K562 (cell line): ENCODE data around the gene CASP9. TPM values are rescaled to one million over a fixed set of nuclear protein-coding genes. Genes with fewer than 3 reads are reported as not detected.
"Not testable (repeated sequence)": the region's sequence is repeated elsewhere in the genome, so short reads cannot be mapped to it uniquely, and the experiment has no call there.

ENCODE experiments used
- ATAC-seq: fragments of 200-7000 bp; cut with Tn5 transposase; 3 replicates; pipeline ENCODE4 v1.9.1; 2020; ENCODE audit warnings: moderate library complexity
- BruUV-seq: library from RNA; stranded (reverse); fragments of 400-500 nt; replicated peaks from 2 replicates; lab custom pipeline; 2021; lab: Mats Ljungman, UMichigan
- CTCF ChIA-PET: fragments of 300-600 bp; formaldehyde crosslinking; extraction: SDS; loops from one replicate; lab custom pipeline; 2021; ENCODE audit warnings: low intra/inter-chr PET ratio; lab: Yijun Ruan, JAX
- POLR2A ChIA-PET: fragments of 300-600, 350-650 bp; sonication (Branson Sonifier 250); formaldehyde crosslinking; extraction: SDS; loops from one replicate; lab custom pipeline; 2021; ENCODE audit warnings: antibody characterized with exemption, inconsistent platforms; lab: Yijun Ruan, JAX
- DNase-seq, 4 experiments: peaks; one replicate each; pipeline versions ENCODE4 v3.0.0 to v3.0.0-alpha.2; 2011 to 2018; ENCODE audit warnings: low spot score in 3 of 4, mixed read lengths in 3 of 4; ENCODE audit errors: extremely low read depth in 1 of 4
- FAIRE-seq: peaks from 2 replicates; lab custom pipeline; 2011; peaks lifted over from hg19 to GRCh38; lab: Jason Lieb, UNC
- H2AFZ ChIP-seq: 2 replicates; pipeline ENCODE4 v1.6.0; 2011; ENCODE audit warnings: low read depth, low read length, control low read depth, inconsistent platforms
- H3K27ac ChIP-seq: fragments of 200-600 bp; 3 replicates; pipeline ENCODE4 v1.8.0; 2011; ENCODE audit warnings: low read depth, mild to moderate bottlenecking, control low read depth, inconsistent platforms, low read length, moderate library complexity, mixed read lengths; ENCODE audit errors: extremely low read depth
- H3K27me3 ChIP-seq, 2 experiments: fragments of 300-600 bp in 1 of 2; 2 replicates in 1 of 2; 3 replicates in 1 of 2; pipeline versions ENCODE4 v1.6.0 to v1.8.0; 2011; ENCODE audit warnings: inconsistent platforms in 2 of 2, low read length in 2 of 2, mild to moderate bottlenecking in 1 of 2, mixed read lengths in 1 of 2, moderate library complexity in 1 of 2; ENCODE audit not compliant: control insufficient read depth in 2 of 2, insufficient read depth in 2 of 2
- H3K36me3 ChIP-seq: fragments of 300-600 bp; 3 replicates; pipeline ENCODE4 v1.8.0; 2011; ENCODE audit warnings: mild to moderate bottlenecking, low read length, inconsistent platforms; ENCODE audit not compliant: control insufficient read depth, insufficient read depth
- H3K4me1 ChIP-seq, 2 experiments: fragments of 200-600 bp in 1 of 2; replicated peaks in 1 of 2; 2 replicates in 1 of 2; 3 replicates in 1 of 2; pipeline versions ENCODE4 v1.5.1 to v1.8.0; 2011; ENCODE audit warnings: inconsistent platforms in 2 of 2, low read length in 2 of 2, mild to moderate bottlenecking in 1 of 2, mixed read lengths in 1 of 2, moderate library complexity in 1 of 2; ENCODE audit not compliant: control insufficient read depth in 2 of 2, insufficient read depth in 2 of 2
- H3K4me2 ChIP-seq: 2 replicates; pipeline ENCODE4 v1.6.1; 2011; ENCODE audit warnings: low read length, control low read depth, inconsistent platforms, mixed read lengths; ENCODE audit not compliant: insufficient read depth
- H3K4me3 ChIP-seq: fragments of 200-600 bp; sonication (generic), shearing (Covaris generic); 2 replicates; pipeline ENCODE4 v1.5.1; 2016; ENCODE audit warnings: control low read depth, inconsistent platforms
- H3K79me2 ChIP-seq: fragments of 200-600 bp; 3 replicates; pipeline ENCODE4 v1.8.0; 2011; ENCODE audit warnings: low read length, inconsistent platforms; ENCODE audit not compliant: control insufficient read depth, insufficient read depth
- H3K9ac ChIP-seq, 2 experiments: 2 replicates each; pipeline versions ENCODE4 v1.6.0 to v1.6.1; 2011; ENCODE audit warnings: low read depth in 2 of 2, low read length in 2 of 2, control low read depth in 1 of 2, inconsistent platforms in 1 of 2, mild to moderate bottlenecking in 1 of 2, mixed read lengths in 1 of 2; ENCODE audit not compliant: insufficient read depth in 1 of 2
- H3K9me1 ChIP-seq: one replicate; pipeline ENCODE4 v1.6.0; 2011; ENCODE audit warnings: inconsistent platforms, mild to moderate bottlenecking, low read length, moderate library complexity; ENCODE audit not compliant: control insufficient read depth, insufficient read depth
- H3K9me3 ChIP-seq: replicated peaks from 2 replicates; pipeline ENCODE4 v1.5.1; 2011; ENCODE audit warnings: low read depth, low read length, inconsistent platforms; ENCODE audit not compliant: control insufficient read depth, insufficient read depth
- H4K20me1 ChIP-seq: replicated peaks from 2 replicates; pipeline ENCODE4 v1.6.1; 2011; ENCODE audit warnings: low read length, inconsistent platforms, mixed read lengths; ENCODE audit not compliant: control insufficient read depth, insufficient read depth
- L3MBTL2 ChIP-seq: fragments of 450-650 bp; IDR thresholded peaks from 2 replicates; pipeline ENCODE4 v1.6.1; 2016; ENCODE audit warnings: mild to moderate bottlenecking, moderate library complexity
- SPI1 ChIP-seq: IDR thresholded peaks from 2 replicates; pipeline ENCODE4 v1.6.1; 2011; ENCODE audit warnings: low read depth, low read length, control low read depth, borderline replicate concordance
- WGBS: fragments of 100-300 bp; shearing (Covaris generic); methylation state at CpG from one replicate; pipeline ENCODE4 v1.1.6; 2016; ENCODE audit warnings: low coverage, mixed read lengths; ENCODE audit not compliant: insufficient coverage; ENCODE audit errors: missing lambda C conversion rate; 5-methylcytosine and 5-hydroxymethylcytosine counted together
- in situ Hi-C: fragments of 300-500 bp; cut with MboI; formaldehyde crosslinking; loops from 4 replicates; pipeline ENCODE4 v1.15.0; 2018; ENCODE audit warnings: inconsistent platforms, mixed read lengths
- intact Hi-C: fragments of 100-400 bp; cut with micrococcal nuclease; formaldehyde crosslinking; loops from 2 replicates; pipeline ENCODE4 v1.14.2; 2022
- polyA plus RNA-seq, 8 experiments: library from polyadenylated mRNA; depleted of rRNA in 4 of 8; stranded (reverse) in 5 of 8; unstranded in 3 of 8; fragments of >200 nt; fragmentation: Nextera tagmentation in 2 of 8; fragmentation: Illumina TruSeq in 1 of 8; extraction: Ambion mirVana in 2 of 8; extraction: Trizol in 1 of 8; gene quantifications; 2 replicates each; pipeline versions ENCODE4 v1.2.1 to v1.2.3, GENCODE V29; 2011 to 2014; ENCODE audit warnings: inconsistent platforms in 1 of 8, missing spikeins in 1 of 8
- total RNA-seq, 7 experiments: library from RNA; depleted of rRNA in 6 of 7; stranded (reverse); fragments of >200 nt in 6 of 7; fragmentation: Illumina TruSeq in 2 of 7; extraction: Trizol in 2 of 7; gene quantifications; 2 replicates each; pipeline versions ENCODE4 v1.2.1 to v1.2.3, GENCODE V29; 2011 to 2021; ENCODE audit warnings: low replicate concordance in 1 of 7

CASP9 gene
- total and polyA plus RNA-seq, 9 of the 15 experiments (the other 6 are each of a cell fraction or from before 2014, with no cell fraction given) = 10.8 to 54.1 (median 30.7) TPM

- Histone ChIP-seq H3K27me3 (0 out of 5 replicates have a peak, but pooled peaks cover 0 to 7% of the 10 kb centered on the region in 2 experiments), H4K20me1 (no peaks in the 10 kb centered on the region), H3K9ac (no peak overlapping the region), H3K4me3 (no peak overlapping the region), H3K4me2 (no peak overlapping the region), H2AFZ (no peak overlapping the region), H3K9me3 (no peaks in the 10 kb centered on the region), H3K36me3 (no peaks in the 10 kb centered on the region), H3K4me1 (peaks cover 4 to 11% of the 10 kb centered on the region in 2 experiments; a peak in 4 of 5 replicates), H3K79me2 (no peaks in the 10 kb centered on the region), H3K9me1 (no peaks in the 10 kb centered on the region), H3K27ac (no peak overlapping the region)
- ChIA-PET POLR2A (interaction anchor here (0.7 to 1.1 kb wide), 2 partner anchors 17 to 679 kb away, joined by 3 to 4 read pairs; no protein-coding TSS in a partner anchor), CTCF (no interaction called here)
- intact Hi-C loops = no loop called here
- DNase-seq (no peak), ATAC-seq (no peak), FAIRE-seq (no peak)
- no TSS peak for BruUV-seq
- in situ Hi-C loops = no loop called here
- TF ChIP-seq L3MBTL2 (no peak), SPI1 (peak; percentile 76; the same call in 1 of the 2 replicates)
These were observed 55.9 kb downstream of the CASP9 start for GRCh38 chr1:15468145-15468544.

- BruUV-seq, H3K27ac ChIP-seq, FAIRE-seq, ATAC-seq, H3K4me3 ChIP-seq, H3K36me3 ChIP-seq, H3K9me1 ChIP-seq, H4K20me1 ChIP-seq, POLR2A ChIA-PET, CTCF ChIA-PET, H2AFZ ChIP-seq, H3K79me2 ChIP-seq, in situ Hi-C loops, intact Hi-C loops, H3K4me2 ChIP-seq, H3K27me3 ChIP-seq, DNase-seq, H3K9me3 ChIP-seq: not testable (repeated sequence)
- H3K4me1 ChIP-seq = peaks cover 4 to 11% of the 10 kb centered on the region in 2 experiments; a peak in 4 of 5 replicates
- WGBS = 64% methylated on average over 22 of the region's 22 CpGs
- H3K9ac ChIP-seq = 0 out of 4 replicates have a peak overlapping the region, but pooled peaks of 1 of the 2 experiments have one; percentile 2
These were observed 56.9 kb downstream of the CASP9 start for GRCh38 chr1:15466955-15467625.
